ENCODE results near the gene RAMAC.

Gene RAMAC

GRCh38 chr15:82970078-82970686 lies 15.8 kb upstream of the RAMAC start:
- TF ChIP-seq CTCF (conservative IDR thresholded peaks at IDR 0.05) = no peak
- no peak for TF ChIP-seq ZFX (IDR thresholded peaks at IDR 0.05)
- no peak overlapping the region for H3K27ac ChIP-seq

GRCh38 chr15:82970696-82971095 lies 15.3 kb upstream of the RAMAC start:
- H3K27ac ChIP-seq = no peak overlapping the region
- TF ChIP-seq CTCF (conservative IDR thresholded peaks at IDR 0.05) (no peak), ZFX (IDR thresholded peaks at IDR 0.05) (no peak)

- TF ChIP-seq CTCF (conservative IDR thresholded peaks at IDR 0.05) (no peak), ZFX (IDR thresholded peaks at IDR 0.05) (no peak)
These were observed 14.6 kb upstream of the RAMAC start for GRCh38 chr15:82971218-82971984.

GRCh38 chr15:82972990-82973389 lies 13.0 kb upstream of the RAMAC start:
- no peak overlapping the region for H3K27ac ChIP-seq
- no peak for TF ChIP-seq CTCF (conservative IDR thresholded peaks at IDR 0.05)
- TF ChIP-seq ZFX (IDR thresholded peaks at IDR 0.05) = no peak

More at GRCh38 chr15:82971218-82971984, 14.6 kb upstream of the RAMAC start:
- H3K27ac ChIP-seq = no peak overlapping the region

GRCh38 chr15:82977076-82977475 lies 8.9 kb upstream of the RAMAC start:
- TF ChIP-seq CTCF (conservative IDR thresholded peaks at IDR 0.05) = no peak
- no peak for TF ChIP-seq ZFX (IDR thresholded peaks at IDR 0.05)
- H3K27ac ChIP-seq = no peak overlapping the region

- no peak overlapping the region for H3K27ac ChIP-seq
- TF ChIP-seq ZFX (IDR thresholded peaks at IDR 0.05) (no peak), CTCF (conservative IDR thresholded peaks at IDR 0.05) (no peak)
These were observed 7.6 kb upstream of the RAMAC start for GRCh38 chr15:82978438-82978837.

GRCh38 chr15:82979726-82980125 lies 6.3 kb upstream of the RAMAC start:
- no peak overlapping the region for H3K27ac ChIP-seq
- TF ChIP-seq ZFX (IDR thresholded peaks at IDR 0.05) (no peak), CTCF (conservative IDR thresholded peaks at IDR 0.05) (no peak)

Measured in C4-2B (cell line).